ENCODE data around the gene IL1RAPL2.

DNA sequence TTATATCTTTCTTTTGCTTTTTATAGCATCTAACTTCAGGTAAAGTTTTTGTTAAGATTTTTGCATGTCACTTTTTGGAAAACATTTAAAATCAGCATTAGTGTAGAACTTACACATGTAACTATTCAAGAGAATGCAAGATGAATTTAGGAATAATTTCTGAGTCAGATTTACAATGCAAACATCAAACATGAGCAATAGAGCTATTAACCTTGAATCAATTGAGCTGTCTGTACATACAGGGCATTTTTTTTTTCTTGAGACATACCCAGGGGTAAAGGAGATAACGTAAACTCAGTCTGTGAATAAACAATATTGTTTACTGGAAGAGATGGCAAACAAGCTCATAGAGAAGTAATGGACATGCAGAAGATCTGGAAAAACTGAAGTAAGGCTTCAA, 311.5 kb downstream of the IL1RAPL2 start:
- TF ChIP-seq, protein P1, sequence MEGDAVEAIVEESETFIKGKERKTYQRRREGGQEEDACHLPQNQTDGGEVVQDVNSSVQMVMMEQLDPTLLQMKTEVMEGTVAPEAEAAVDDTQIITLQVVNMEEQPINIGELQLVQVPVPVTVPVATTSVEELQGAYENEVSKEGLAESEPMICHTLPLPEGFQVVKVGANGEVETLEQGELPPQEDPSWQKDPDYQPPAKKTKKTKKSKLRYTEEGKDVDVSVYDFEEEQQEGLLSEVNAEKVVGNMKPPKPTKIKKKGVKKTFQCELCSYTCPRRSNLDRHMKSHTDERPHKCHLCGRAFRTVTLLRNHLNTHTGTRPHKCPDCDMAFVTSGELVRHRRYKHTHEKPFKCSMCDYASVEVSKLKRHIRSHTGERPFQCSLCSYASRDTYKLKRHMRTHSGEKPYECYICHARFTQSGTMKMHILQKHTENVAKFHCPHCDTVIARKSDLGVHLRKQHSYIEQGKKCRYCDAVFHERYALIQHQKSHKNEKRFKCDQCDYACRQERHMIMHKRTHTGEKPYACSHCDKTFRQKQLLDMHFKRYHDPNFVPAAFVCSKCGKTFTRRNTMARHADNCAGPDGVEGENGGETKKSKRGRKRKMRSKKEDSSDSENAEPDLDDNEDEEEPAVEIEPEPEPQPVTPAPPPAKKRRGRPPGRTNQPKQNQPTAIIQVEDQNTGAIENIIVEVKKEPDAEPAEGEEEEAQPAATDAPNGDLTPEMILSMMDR (IDR thresholded peaks at IDR 0.05) = no peak
- TF ChIP-seq POLR2A (IDR thresholded peaks at IDR 0.05) = no peak
